Stimulated activated CD8-positive, alpha-beta memory T cell treated with anti-CD3 and anti-CD28 coated beads, Interleukin-7, amount 100 ng/mL, for 4 hours (primary cell): ENCODE data around the gene GLB1L.

Experiments
- DNase-seq, 2 donors: peaks; one replicate each; pipeline ENCODE4 v3.0.0-alpha.2; 2020; ENCODE audit warnings: low read depth in 2 of 2

The GLB1L gene

GRCh38 chr2:219252900-219253752 is 7.9 kb upstream of the GLB1L start, which contains the start of gene TUBA4B:
TUBA4B (plus strand) TSS chr2:219253243; CDS start chr2:219253408, 165 bp downstream.
- DNase-seq, result peak in 1 of 2 donors; percentile 25

DNA sequence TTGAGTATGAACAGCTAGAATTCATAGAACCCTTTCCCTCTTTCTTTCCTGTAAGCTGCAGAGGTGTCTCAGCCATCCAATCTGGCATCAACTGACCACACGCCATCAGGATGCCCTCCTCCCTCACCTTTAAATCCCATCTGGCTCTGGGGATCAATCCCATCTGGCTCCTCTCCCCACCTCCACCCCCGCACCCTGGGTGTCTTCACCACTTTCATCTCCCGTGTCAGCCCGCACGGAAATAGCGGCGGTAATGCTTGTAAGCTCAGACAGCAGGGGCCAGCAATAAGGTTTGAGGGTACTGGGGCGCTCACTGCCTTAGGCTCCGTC is 7.3 kb upstream of the GLB1L start:
- peak in 1 of 2 donors; percentile 26 for DNase-seq

- DNase-seq, result no peak
These were observed 6.8 kb upstream of the GLB1L start for GRCh38 chr2:219252084-219252483.

DNA sequence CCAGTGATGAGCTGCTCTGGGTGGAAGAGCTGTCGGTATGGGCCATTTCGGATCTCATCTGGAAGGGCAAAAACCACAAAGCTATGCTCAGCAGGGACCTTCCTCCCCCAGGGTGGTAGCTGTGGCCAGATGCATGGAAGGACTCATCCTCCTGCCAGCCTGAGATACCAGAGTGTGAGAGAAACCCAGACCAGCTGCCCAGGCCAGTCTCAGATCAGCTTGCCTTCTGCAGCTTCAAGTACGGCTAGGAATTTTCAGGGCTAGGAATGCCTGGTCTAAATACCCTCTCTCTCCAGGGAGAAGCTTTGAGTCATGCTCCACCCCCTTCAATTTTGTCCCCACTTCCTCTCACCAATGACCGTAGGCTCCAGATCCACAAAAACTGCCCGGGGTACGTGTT is 6.4 kb upstream of the GLB1L start:
- no peak for DNase-seq

GRCh38 chr2:219250049-219250781 is 5.0 kb upstream of the GLB1L start:
- DNase-seq, result no peak

DNA sequence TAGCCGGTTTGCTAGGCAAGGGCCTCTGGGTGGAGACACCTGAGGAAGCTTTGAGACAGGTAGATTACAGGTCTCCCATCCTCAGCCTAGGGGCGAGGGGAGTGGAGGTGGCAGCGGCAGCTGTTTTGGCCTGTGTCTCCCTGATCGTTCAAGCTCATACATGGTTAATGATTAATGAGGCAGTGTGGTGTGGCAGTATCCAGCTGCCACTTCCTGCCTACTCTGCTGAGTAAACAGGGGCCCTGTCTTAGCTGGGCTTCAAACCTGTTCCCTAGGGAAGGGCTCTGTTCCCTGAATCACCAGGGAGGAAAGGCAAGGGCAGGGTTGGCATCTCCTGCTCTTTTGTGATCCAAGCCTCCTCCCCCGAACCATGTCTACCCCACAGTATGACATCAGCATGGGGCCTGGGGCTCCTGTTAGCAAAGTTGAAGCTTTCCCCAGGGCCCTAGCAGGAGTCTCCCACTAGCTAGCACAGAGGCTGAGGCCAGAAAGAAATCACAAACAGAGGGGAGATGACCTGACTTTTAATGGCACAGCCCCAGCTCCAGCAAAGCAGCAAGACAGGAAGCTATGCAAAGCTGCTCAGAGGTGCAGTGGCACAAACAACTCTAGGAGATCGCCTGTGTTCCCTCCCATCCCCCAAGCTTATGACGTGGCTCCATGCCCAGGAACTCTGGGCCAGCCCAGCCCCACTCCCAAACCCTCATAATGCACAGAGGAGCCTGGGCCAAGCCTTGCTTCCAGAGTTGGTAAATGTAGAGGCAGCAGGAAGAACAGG is 4.1 kb upstream of the GLB1L start:
- DNase-seq, result no peak

DNA sequence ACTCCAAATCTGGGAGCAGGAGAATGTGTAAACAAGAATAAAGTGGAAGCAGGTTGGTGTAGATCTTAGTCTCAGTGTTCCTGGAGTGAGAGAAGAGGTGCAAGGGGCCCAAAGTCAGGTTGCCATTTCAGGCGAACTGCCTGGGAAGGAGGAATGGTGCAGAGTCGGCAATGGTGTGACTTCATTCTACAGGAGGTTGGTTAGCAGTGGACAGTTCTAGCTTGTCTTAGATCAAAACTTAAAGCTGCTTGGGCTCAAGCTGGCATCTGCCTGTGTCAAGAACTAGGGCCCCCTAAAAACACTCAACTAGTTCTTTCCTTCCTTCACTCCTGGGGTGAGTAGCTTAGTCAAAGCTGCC is 3.6 kb upstream of the GLB1L start:
- no peak for DNase-seq

DNA sequence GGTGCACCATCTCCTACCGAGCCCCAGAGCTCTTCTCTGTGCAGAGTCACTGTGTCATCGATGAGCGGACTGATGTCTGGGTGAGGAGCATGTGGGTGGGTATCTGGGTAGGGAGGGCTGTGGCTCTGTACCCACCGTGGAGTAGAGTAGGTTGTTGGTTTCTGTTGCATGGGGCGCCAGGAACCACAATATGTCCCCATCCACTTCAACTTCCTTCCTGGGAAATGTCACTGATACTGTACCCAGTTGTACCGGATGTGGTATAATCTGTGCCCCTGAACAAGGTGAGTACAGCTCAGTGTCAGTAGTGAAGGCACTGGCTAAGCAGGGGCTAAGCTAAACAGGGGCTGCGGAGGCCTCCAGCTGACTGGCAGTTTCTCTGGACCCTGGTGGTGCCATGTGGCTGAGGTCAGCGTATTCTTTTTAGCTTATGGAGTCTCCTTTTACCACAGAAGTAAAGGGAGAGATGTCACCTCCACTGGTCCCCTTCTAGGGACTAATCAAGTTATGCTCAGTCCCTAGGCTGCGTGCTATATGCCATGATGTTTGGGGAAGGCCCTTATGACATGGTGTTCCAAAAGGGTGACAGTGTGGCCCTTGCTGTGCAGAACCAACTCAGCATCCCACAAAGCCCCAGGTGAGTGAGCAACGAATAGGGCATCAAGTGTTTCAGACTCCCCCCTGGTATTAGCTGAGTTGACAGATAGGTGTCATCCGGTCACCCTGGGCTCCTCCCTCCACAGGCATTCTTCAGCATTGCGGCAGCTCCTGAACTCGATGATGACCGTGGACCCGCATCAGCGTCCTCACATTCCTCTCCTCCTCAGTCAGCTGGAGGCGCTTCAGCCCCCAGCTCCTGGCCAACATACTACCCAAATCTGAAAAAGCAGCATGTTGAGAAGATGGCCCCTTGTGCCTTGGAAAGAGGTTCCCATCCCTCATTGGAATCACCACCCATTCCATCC is 2.7 kb upstream of the GLB1L start:
- peak; percentile 63 to 73 for DNase-seq

DNA sequence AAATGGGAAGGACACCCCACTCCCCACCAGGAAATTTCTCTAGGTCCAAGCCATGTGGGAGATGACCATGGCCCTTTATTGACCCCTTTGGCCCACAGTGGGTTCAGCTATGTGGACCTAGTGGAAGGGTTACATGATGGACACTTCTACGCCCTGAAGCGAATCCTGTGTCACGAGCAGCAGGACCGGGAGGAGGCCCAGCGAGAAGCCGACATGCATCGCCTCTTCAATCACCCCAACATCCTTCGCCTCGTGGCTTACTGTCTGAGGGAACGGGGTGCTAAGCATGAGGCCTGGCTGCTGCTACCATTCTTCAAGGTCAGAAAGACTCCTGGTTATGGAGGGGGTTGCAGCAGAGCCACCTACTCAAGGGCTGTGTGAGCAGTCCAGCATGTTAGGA is 1.3 kb upstream of the GLB1L start:
- DNase-seq, result no peak

- no peak for DNase-seq
These were observed 621 bp upstream of the GLB1L start for GRCh38 chr2:219245899-219246230.

GRCh38 chr2:219244789-219245147 is 476 bp downstream of the GLB1L start:
- DNase-seq, result no peak

DNA sequence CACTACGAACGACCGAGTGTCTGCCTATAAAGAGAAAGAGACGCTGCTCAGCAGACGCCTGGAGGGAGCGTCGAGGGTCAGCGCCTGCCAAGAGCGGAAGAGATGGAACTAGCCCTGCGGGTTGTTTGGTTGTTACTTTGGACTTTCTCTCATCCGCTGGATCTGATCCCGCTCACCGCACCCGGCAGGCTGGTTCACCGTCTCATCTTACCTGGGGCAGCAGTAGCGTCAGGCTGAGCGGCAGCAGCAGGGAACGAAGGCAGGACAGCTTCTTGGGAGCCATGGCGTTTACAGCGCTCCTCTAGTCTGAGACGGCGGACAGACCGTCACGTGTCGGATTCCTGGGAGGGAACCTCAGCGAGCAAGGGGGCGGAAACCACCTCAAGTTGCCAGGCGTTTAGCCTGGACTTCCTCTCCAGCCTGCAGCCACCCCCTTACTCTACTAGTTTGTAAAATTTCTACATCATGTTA is 1.9 kb downstream of the GLB1L start:
- no peak for DNase-seq

- no peak for DNase-seq
These were observed 10.9 kb downstream of the GLB1L start for GRCh38 chr2:219234331-219234730.

DNA sequence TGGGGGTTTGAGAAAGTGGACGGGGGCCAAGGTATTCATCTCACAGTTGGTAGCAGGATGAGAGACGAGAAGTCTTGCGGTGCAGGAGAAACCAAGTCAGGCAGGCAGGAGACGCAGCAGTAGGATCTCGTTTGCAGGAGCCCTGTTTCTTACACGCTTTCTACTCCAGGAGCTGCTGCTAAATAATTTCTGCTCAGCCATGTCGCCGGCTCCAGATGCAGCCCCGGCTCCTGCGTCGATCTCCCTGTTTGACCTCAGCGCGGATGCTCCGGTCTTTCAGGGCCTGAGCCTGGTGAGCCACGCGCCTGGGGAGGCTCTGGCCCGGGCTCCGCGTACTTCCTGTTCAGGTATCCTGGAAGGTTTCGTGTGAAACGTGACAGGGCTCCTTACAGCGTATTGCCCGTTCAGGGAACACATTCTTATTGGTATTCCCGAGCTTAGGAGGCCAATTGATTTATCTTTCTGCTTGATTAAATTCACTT is 15.1 kb downstream of the GLB1L start:
- no peak for DNase-seq

- DNase-seq, result peak; percentile 97 to 98
These were observed 15.8 kb downstream of the GLB1L start, which contains the start of the genes ANKZF1 and ATG9A for GRCh38 chr2:219229305-219230058. ANKZF1 (plus strand) TSS chr2:219229806; CDS start chr2:219230258, 452 bp downstream. ATG9A (minus strand) TSS chr2:219229636; CDS start chr2:219228024, 1,612 bp downstream.

GRCh38 chr2:219228911-219229304 is 16.3 kb downstream of the GLB1L start:
- no peak for DNase-seq

- DNase-seq, result no peak
These were observed 17.0 kb downstream of the GLB1L start for GRCh38 chr2:219228041-219228910.

DNA sequence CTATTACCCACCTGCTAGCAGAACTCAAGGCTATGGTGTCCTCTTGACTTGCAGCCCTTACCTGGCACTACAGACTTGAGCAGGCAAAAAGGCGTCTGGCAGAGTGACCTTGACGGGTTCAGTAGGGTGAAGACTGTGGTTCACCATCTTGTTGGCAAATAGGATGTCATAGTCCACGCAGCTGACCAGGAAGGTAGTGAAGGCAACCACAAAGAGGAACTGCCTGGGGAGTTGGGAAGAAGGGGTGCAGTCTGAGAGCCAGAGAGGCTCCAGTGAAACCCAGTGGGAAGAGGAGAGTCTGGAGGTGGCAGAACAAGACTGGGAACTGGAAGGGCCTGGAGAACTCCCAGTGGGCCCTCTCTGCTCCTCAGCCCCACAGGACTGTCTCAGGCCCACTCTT is 19.9 kb downstream of the GLB1L start:
- DNase-seq, result no peak
